Activated naive CD4-positive, alpha-beta T cell treated with anti-CD3 and anti-CD28 coated beads for 36 hours (primary cell): ENCODE results near the gene PDSS2. TPM values are rescaled to one million over a fixed set of nuclear protein-coding genes. Genes with fewer than 3 reads are reported as not detected.
"Not testable (repeated sequence)": the region's sequence is repeated elsewhere in the genome, so short reads cannot be mapped to it uniquely, and the experiment has no call there.

Experiments used
- CTCF ChIA-PET: fragments of 350-600 bp; sonication (Branson Sonifier 250); formaldehyde crosslinking; loops from one replicate; lab custom pipeline; 2021; ENCODE audit warnings: antibody characterized with exemption; lab: Charles Lee
- DNase-seq: peaks from one replicate; pipeline ENCODE4 v3.0.0-alpha.2; 2020
- H3K27ac Mint-ChIP-seq: one replicate; pipeline ENCODE4 v1.8.0; 2021; ENCODE audit warnings: mild to moderate bottlenecking, mixed read lengths
- H3K27me3 Mint-ChIP-seq: one replicate; pipeline ENCODE4 v1.8.0; 2021; ENCODE audit warnings: low read depth, mixed read lengths
- H3K36me3 Mint-ChIP-seq: one replicate; pipeline ENCODE4 v1.8.0; 2021; ENCODE audit warnings: low read depth, mixed read lengths
- H3K4me1 Mint-ChIP-seq: one replicate; pipeline ENCODE4 v1.8.0; 2021; ENCODE audit warnings: low read depth, mixed read lengths
- H3K4me3 Mint-ChIP-seq: one replicate; pipeline ENCODE4 v1.8.0; 2021; ENCODE audit warnings: mild to moderate bottlenecking, moderate library complexity, mixed read lengths
- H3K9me3 Mint-ChIP-seq: one replicate; pipeline ENCODE4 v1.8.0; 2021; ENCODE audit warnings: mixed read lengths
- intact Hi-C: fragments of 100-400 bp; cut with micrococcal nuclease; formaldehyde crosslinking; loops from one replicate; pipeline ENCODE4 v1.15.1; 2023
- total RNA-seq, 2 experiments: library from RNA; stranded (reverse); gene quantifications; one replicate each; pipeline ENCODE4 v1.2.3, GENCODE V29; 2021

PDSS2 gene
- total RNA-seq, 2 experiments from 2014 or later: 10.5 to 11.3 TPM

GRCh38 chr6:107434812-107435211 is 24.6 kb downstream of the PDSS2 start:
- no peak for DNase-seq
- H3K27ac Mint-ChIP-seq: no peak overlapping the region
- intact Hi-C loops: no loop called here
- H3K27me3 Mint-ChIP-seq: no peaks in the 10 kb centered on the region
- peaks cover 10% of the 10 kb centered on the region for H3K36me3 Mint-ChIP-seq
- H3K4me1 Mint-ChIP-seq: peaks cover 14% of the 10 kb centered on the region
- H3K9me3 Mint-ChIP-seq: no peaks in the 10 kb centered on the region
- no peak overlapping the region for H3K4me3 Mint-ChIP-seq
- CTCF ChIA-PET: interaction anchor here (0.7 kb wide), 1 partner anchor 158 kb away, joined by 3 read pairs; no protein-coding TSS in a partner anchor

- Mint-ChIP-seq H3K36me3 (peaks cover 32% of the 10 kb centered on the region), H3K9me3 (peaks cover 16% of the 10 kb centered on the region)
- H3K4me1 Mint-ChIP-seq, DNase-seq, intact Hi-C loops, H3K27ac Mint-ChIP-seq, H3K27me3 Mint-ChIP-seq, H3K4me3 Mint-ChIP-seq: not testable (repeated sequence)
- CTCF ChIA-PET: interaction anchor here (0.6 kb wide), 1 partner anchor 48 kb away, joined by 5 read pairs; no protein-coding TSS in a partner anchor
Observed at GRCh38 chr6:107425951-107426350, 33.4 kb downstream of the PDSS2 start.

GRCh38 chr6:107423474-107423990 is 35.8 kb downstream of the PDSS2 start:
- Mint-ChIP-seq H3K4me1 (peaks cover 6% of the 10 kb centered on the region), H3K4me3 (no peak overlapping the region), H3K27me3 (no peaks in the 10 kb centered on the region), H3K27ac (no peak overlapping the region), H3K36me3 (peaks cover 25% of the 10 kb centered on the region), H3K9me3 (peaks cover 16% of the 10 kb centered on the region)
- CTCF ChIA-PET: no interaction called here
- intact Hi-C loops: no loop called here
- DNase-seq: no peak

- peaks cover 6% of the 10 kb centered on the region for H3K4me1 Mint-ChIP-seq
- peaks cover 10% of the 10 kb centered on the region for H3K9me3 Mint-ChIP-seq
- intact Hi-C loops: no loop called here
- CTCF ChIA-PET: interaction anchor here (0.7 kb wide), 2 partner anchors 28 to 167 kb away, joined by 3 to 4 read pairs; no protein-coding TSS in a partner anchor
- peaks cover 20% of the 10 kb centered on the region for H3K36me3 Mint-ChIP-seq
- no peak for DNase-seq
- no peaks in the 10 kb centered on the region for H3K27me3 Mint-ChIP-seq
- H3K4me3 Mint-ChIP-seq: no peak overlapping the region
- no peak overlapping the region for H3K27ac Mint-ChIP-seq
Observed at GRCh38 chr6:107421696-107422256, 37.6 kb downstream of the PDSS2 start.

GRCh38 chr6:107419733-107420132 is 39.6 kb downstream of the PDSS2 start:
- Mint-ChIP-seq H3K4me3 (no peak overlapping the region), H3K27ac (no peak overlapping the region), H3K27me3 (no peaks in the 10 kb centered on the region), H3K4me1 (peaks cover 6% of the 10 kb centered on the region), H3K36me3 (peaks cover 6% of the 10 kb centered on the region), H3K9me3 (peaks cover under 1% of the 10 kb centered on the region)
- CTCF ChIA-PET: no interaction called here
- intact Hi-C loops: no loop called here
- DNase-seq: no peak

GRCh38 chr6:107418118-107418517 is 41.2 kb downstream of the PDSS2 start:
- Mint-ChIP-seq H3K36me3 (peaks cover 8% of the 10 kb centered on the region), H3K27ac (no peak overlapping the region), H3K4me3 (no peak overlapping the region), H3K9me3 (no peaks in the 10 kb centered on the region), H3K4me1 (peaks cover 4% of the 10 kb centered on the region), H3K27me3 (no peaks in the 10 kb centered on the region)
- no peak for DNase-seq
- intact Hi-C loops: no loop called here
- CTCF ChIA-PET: no interaction called here

GRCh38 chr6:107416145-107416544 is 43.2 kb downstream of the PDSS2 start:
- Mint-ChIP-seq H3K27ac (no peak overlapping the region), H3K27me3 (no peaks in the 10 kb centered on the region), H3K9me3 (no peaks in the 10 kb centered on the region), H3K4me1 (peaks cover under 1% of the 10 kb centered on the region), H3K4me3 (no peak overlapping the region), H3K36me3 (peaks cover 13% of the 10 kb centered on the region)
- CTCF ChIA-PET: no interaction called here
- no peak for DNase-seq
- intact Hi-C loops: no loop called here

- no peaks in the 10 kb centered on the region for H3K4me1 Mint-ChIP-seq
- H3K27ac Mint-ChIP-seq: no peak overlapping the region
- H3K4me3 Mint-ChIP-seq: no peak overlapping the region
- intact Hi-C loops: no loop called here
- no peaks in the 10 kb centered on the region for H3K9me3 Mint-ChIP-seq
- H3K36me3 Mint-ChIP-seq: peaks cover 17% of the 10 kb centered on the region
- no peaks in the 10 kb centered on the region for H3K27me3 Mint-ChIP-seq
- DNase-seq: no peak
- CTCF ChIA-PET: no interaction called here
Observed at GRCh38 chr6:107413966-107414645, 45.3 kb downstream of the PDSS2 start.

GRCh38 chr6:107411161-107411560 is 48.2 kb downstream of the PDSS2 start:
- H3K36me3 Mint-ChIP-seq: peaks cover 20% of the 10 kb centered on the region
- H3K9me3 Mint-ChIP-seq: peaks cover 6% of the 10 kb centered on the region
- no peak overlapping the region for H3K4me3 Mint-ChIP-seq
- H3K27ac Mint-ChIP-seq: no peak overlapping the region
- CTCF ChIA-PET: no interaction called here
- intact Hi-C loops: no loop called here
- no peaks in the 10 kb centered on the region for H3K4me1 Mint-ChIP-seq
- H3K27me3 Mint-ChIP-seq: no peaks in the 10 kb centered on the region
- DNase-seq: no peak

GRCh38 chr6:107409942-107410341 is 49.4 kb downstream of the PDSS2 start:
- intact Hi-C loops: no loop called here
- CTCF ChIA-PET: no interaction called here
- Mint-ChIP-seq H3K27me3 (no peaks in the 10 kb centered on the region), H3K27ac (no peak overlapping the region), H3K4me1 (no peaks in the 10 kb centered on the region), H3K36me3 (peaks cover 24% of the 10 kb centered on the region), H3K9me3 (peaks cover 10% of the 10 kb centered on the region), H3K4me3 (no peak overlapping the region)
- DNase-seq: no peak

GRCh38 chr6:107408714-107409113 is 50.6 kb downstream of the PDSS2 start:
- CTCF ChIA-PET: no interaction called here
- no peak overlapping the region for H3K4me3 Mint-ChIP-seq
- H3K36me3 Mint-ChIP-seq: peaks cover 33% of the 10 kb centered on the region
- intact Hi-C loops: no loop called here
- no peak overlapping the region for H3K27ac Mint-ChIP-seq
- no peaks in the 10 kb centered on the region for H3K27me3 Mint-ChIP-seq
- H3K4me1 Mint-ChIP-seq: no peaks in the 10 kb centered on the region
- DNase-seq: no peak
- H3K9me3 Mint-ChIP-seq: peaks cover 21% of the 10 kb centered on the region

GRCh38 chr6:107405002-107405401 is 54.4 kb downstream of the PDSS2 start:
- Mint-ChIP-seq H3K4me3 (no peak overlapping the region), H3K27ac (no peak overlapping the region), H3K4me1 (no peaks in the 10 kb centered on the region), H3K36me3 (peaks cover 55% of the 10 kb centered on the region), H3K27me3 (no peaks in the 10 kb centered on the region), H3K9me3 (peaks cover 28% of the 10 kb centered on the region)
- DNase-seq: no peak
- CTCF ChIA-PET: no interaction called here
- intact Hi-C loops: no loop called here

- intact Hi-C loops: no loop called here
- Mint-ChIP-seq H3K4me3 (no peak overlapping the region), H3K9me3 (peaks cover 28% of the 10 kb centered on the region), H3K27me3 (no peaks in the 10 kb centered on the region), H3K27ac (no peak overlapping the region), H3K4me1 (no peaks in the 10 kb centered on the region), H3K36me3 (peaks cover 62% of the 10 kb centered on the region)
- DNase-seq: no peak
- CTCF ChIA-PET: no interaction called here
Observed at GRCh38 chr6:107402533-107402932, 56.8 kb downstream of the PDSS2 start.
